Prostate gland (tissue), 2 donors: ENCODE results near the gene C1orf174. TPM values are rescaled to one million over a fixed set of nuclear protein-coding genes. Genes with fewer than 3 reads are reported as not detected.

Source experiments
- DNase-seq: peaks from one replicate; pipeline ENCODE4 v3.0.0-alpha.2; 2019; ENCODE audit warnings: low spot score
- H3K27ac ChIP-seq, 2 donors: fragments of 200-600 bp; sonication (generic); 2 replicates each; pipeline ENCODE4 v1.5.1; 2017 to 2019
- H3K27me3 ChIP-seq: fragments of 200-600 bp; sonication (generic); replicated peaks from 2 replicates; pipeline ENCODE4 v1.5.1; 2019; ENCODE audit not compliant: insufficient read depth
- H3K36me3 ChIP-seq, 2 donors: fragments of 200-600 bp; sonication (generic); 1 replicate in 1 of 2; 2 replicates in 1 of 2; pipeline versions ENCODE4 v1.5.1 to v1.8.1; 2017 to 2019
- H3K4me1 ChIP-seq: fragments of 200-600 bp; sonication (generic); replicated peaks from 2 replicates; pipeline ENCODE4 v1.5.1; 2019
- H3K4me3 ChIP-seq, 2 donors: fragments of 200-600 bp; sonication (generic); 2 replicates each; pipeline ENCODE4 v1.5.1; 2017 to 2019
- H3K9me3 ChIP-seq: fragments of 200-600 bp; sonication (generic); 2 replicates; pipeline ENCODE4 v1.5.1; 2017
- POLR2A ChIP-seq: fragments of 450-650 bp; IDR thresholded peaks from one replicate; pipeline ENCODE4 v1.6.1; 2016; ENCODE audit warnings: antibody characterized with exemption, mild to moderate bottlenecking
- POLR2AphosphoS5 ChIP-seq: sonication (generic); formaldehyde crosslinking; IDR thresholded peaks from one replicate; pipeline ENCODE4 v1.6.1; 2017; ENCODE audit warnings: antibody characterized with exemption
- WGBS: methylation state at CpG from one replicate; pipeline ENCODE4 v1.1.5; 2018; 5-methylcytosine and 5-hydroxymethylcytosine counted together
- intact Hi-C: fragments of 100-400 bp; cut with DNase I; formaldehyde crosslinking; loops from one replicate; pipeline ENCODE4 v1.14.2; 2022
- total RNA-seq, 2 donors: library from RNA; depleted of rRNA; stranded (reverse); fragments of >200 nt; gene quantifications; one replicate each; pipeline ENCODE4 v1.1.0, GENCODE V29; 2016
- TF ChIP-seq, protein P1 (sequence below), 4 experiments: fragments of 200-600 bp in 2 of 4; fragments of 450-650 bp in 2 of 4; sonication (generic) in 2 of 4; IDR thresholded peaks; 1 replicate in 3 of 4; 2 replicates in 1 of 4; pipeline ENCODE4 v1.5.1; 2016 to 2019; ENCODE audit warnings: antibody characterized with exemption in 4 of 4, mild to moderate bottlenecking in 2 of 4, moderate library complexity in 2 of 4

Gene C1orf174
- total RNA-seq, 2 donors from 2014 or later = 27.1 to 32.7 TPM

DNA sequence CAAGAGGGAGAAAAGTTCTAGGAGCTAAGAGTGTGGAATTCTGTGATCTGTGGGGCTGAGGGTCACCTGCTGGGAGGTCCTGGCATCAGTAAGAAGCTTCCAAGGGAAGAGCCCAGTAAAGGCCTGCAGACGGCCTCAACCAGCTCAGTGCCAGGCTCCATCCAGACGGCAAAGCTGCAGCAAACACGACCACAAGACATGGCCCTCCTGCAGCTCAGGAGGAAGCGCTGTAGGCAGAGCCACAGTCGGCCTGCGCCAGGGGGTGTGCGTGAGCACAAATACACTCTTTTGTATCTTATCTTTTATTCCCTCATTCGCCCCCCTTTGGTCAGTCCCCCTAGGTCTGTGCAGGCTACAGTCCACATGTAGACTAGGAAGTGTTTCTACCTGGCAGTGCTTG, 13.4 kb downstream of the C1orf174 start:
- Histone ChIP-seq H3K4me3 (no peak overlapping the region), H3K9me3 (no peaks in the 10 kb centered on the region), H3K36me3 (peaks cover 0 to 5% of the 10 kb centered on the region in 2 donors), H3K27ac (no peak overlapping the region), H3K27me3 (no peaks in the 10 kb centered on the region), H3K4me1 (no peaks in the 10 kb centered on the region)
- intact Hi-C loops = no loop called here
- TF ChIP-seq, protein P1, sequence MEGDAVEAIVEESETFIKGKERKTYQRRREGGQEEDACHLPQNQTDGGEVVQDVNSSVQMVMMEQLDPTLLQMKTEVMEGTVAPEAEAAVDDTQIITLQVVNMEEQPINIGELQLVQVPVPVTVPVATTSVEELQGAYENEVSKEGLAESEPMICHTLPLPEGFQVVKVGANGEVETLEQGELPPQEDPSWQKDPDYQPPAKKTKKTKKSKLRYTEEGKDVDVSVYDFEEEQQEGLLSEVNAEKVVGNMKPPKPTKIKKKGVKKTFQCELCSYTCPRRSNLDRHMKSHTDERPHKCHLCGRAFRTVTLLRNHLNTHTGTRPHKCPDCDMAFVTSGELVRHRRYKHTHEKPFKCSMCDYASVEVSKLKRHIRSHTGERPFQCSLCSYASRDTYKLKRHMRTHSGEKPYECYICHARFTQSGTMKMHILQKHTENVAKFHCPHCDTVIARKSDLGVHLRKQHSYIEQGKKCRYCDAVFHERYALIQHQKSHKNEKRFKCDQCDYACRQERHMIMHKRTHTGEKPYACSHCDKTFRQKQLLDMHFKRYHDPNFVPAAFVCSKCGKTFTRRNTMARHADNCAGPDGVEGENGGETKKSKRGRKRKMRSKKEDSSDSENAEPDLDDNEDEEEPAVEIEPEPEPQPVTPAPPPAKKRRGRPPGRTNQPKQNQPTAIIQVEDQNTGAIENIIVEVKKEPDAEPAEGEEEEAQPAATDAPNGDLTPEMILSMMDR (IDR thresholded peaks at IDR 0.05) = no peak
- TF ChIP-seq POLR2AphosphoS5 (no peak), POLR2A (no peak)
- WGBS = 80% methylated on average over 8 of the region's 8 CpGs
- no peak for DNase-seq

DNA sequence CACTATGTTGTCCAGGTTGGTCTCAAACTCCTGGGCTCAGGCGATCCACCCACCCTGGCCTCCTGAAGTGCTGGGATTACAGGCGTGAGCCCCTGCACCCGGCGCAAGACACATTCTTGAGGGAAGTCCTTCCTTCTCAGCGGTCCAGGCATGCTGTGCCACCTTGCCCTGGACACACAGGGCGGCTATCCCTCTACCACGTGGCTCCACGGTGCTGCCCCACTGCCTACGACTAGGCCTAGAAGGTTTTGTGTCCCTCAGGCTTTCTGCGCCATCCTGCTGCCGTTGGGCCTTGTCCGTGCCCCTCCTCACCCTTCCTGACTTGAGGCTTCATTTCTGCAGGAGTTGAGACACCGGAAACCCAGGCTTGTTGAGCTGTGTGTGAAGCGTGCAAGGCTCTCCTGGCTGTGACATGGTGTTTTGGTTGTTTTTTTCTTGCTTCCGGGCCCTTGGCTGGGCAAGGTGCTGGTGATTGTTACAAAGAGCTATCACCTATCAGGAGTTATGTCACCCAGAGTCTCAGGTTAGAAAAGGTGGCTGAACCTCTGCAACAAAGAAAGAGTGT, 13.9 kb downstream of the C1orf174 start:
- TF ChIP-seq, protein P1 (IDR thresholded peaks at IDR 0.05) = no peak
- TF ChIP-seq POLR2AphosphoS5 (no peak), POLR2A (no peak)
- WGBS = 91% methylated on average over 15 of the region's 15 CpGs
- Histone ChIP-seq H3K4me1 (no peaks in the 10 kb centered on the region), H3K27ac (no peak overlapping the region), H3K36me3 (peaks cover 0 to 5% of the 10 kb centered on the region in 2 donors), H3K9me3 (no peaks in the 10 kb centered on the region), H3K27me3 (no peaks in the 10 kb centered on the region), H3K4me3 (no peak overlapping the region)
- intact Hi-C loops = no loop called here
- no peak for DNase-seq

DNA sequence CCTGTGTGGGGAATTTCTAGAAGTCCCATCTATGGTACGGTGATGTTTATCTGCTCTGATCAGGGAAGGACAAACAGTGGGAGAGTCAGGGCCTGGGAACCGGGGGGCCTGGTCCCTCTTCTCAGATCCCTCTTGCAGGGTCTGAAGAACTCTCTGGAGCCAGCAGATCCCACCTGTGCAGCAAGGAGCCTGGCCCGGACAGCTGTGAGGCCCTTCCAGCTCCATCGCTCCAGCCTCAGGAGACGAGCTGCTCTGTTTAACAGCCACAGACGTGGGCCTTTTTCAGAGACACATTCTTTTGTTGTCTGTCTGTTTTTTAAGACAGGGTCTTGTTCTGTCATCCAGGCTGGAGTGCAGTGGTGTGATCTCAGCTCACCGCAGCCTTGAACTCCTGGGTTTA, 14.5 kb downstream of the C1orf174 start:
- no peaks in the 10 kb centered on the region for H3K9me3 ChIP-seq
- H3K4me1 ChIP-seq = no peaks in the 10 kb centered on the region
- peaks cover 0 to 5% of the 10 kb centered on the region in 2 donors for H3K36me3 ChIP-seq
- no peaks in the 10 kb centered on the region for H3K27me3 ChIP-seq
- TF ChIP-seq POLR2A = no peak
- TF ChIP-seq POLR2AphosphoS5 = no peak
- TF ChIP-seq, protein P1 (IDR thresholded peaks at IDR 0.05) = no peak
- intact Hi-C loops = no loop called here
- WGBS = 71% methylated on average over 7 of the region's 7 CpGs
- no peak overlapping the region for H3K4me3 ChIP-seq
- H3K27ac ChIP-seq = no peak overlapping the region
- no peak for DNase-seq

DNA sequence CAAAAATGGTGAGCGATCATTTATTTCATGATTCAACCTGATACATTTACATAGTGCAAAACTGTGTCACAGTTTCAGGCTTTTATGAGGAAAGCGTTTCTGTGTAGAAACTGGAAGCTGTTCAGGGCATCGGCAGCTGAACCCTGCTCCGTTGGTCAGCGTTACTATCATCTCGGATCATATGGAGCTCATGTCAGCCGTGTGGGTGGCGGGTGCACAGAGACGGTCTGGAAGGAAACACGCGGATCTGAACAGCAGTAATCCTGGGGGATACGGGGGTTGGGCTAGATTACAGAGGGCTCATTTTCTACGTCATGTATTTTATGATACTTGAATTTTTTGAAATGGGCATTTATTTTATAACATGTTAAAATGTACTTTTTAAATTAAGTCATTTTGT, 15.1 kb downstream of the C1orf174 start:
- intact Hi-C loops = no loop called here
- Histone ChIP-seq H3K9me3 (no peaks in the 10 kb centered on the region), H3K27ac (no peak overlapping the region), H3K36me3 (peaks cover 0 to 5% of the 10 kb centered on the region in 2 donors), H3K27me3 (no peaks in the 10 kb centered on the region), H3K4me1 (no peaks in the 10 kb centered on the region), H3K4me3 (no peak overlapping the region)
- WGBS = 91% methylated on average over 13 of the region's 13 CpGs
- no peak for TF ChIP-seq POLR2AphosphoS5
- TF ChIP-seq, protein P1 (IDR thresholded peaks at IDR 0.05) = no peak
- DNase-seq = no peak

DNA sequence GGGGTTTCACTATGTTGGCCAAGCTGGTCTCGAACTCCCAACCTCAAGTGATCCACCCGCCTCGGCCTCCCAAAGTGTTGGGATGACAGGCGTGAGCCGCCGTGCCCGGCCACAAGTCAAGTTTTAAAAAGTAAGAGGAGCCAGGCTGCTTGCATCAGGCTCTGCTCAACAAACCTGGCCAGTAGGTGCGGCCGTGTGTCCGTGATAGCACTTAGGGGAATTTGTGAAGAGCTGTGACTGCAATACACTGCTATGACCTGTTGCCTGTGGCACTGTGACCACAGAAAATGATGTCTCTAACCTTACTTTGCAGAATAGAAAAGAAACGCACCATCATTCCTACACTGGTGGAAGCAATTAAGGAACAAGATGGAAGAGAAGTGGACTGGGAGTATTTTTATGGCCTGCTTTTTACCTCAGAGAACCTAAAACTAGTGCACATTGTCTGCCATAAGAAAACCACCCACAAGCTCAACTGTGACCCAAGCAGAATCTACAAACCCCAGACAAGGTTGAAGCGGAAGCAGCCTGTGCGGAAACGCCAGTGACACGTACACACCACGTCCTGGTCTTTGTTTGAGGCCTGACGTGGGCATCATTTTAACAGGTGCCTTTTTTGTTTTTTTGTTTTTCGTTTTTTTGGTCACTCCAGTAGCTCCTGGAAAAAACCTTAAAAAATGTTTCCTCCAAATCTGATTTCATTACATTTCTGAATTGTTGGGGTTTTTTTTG, 16.7 kb downstream of the C1orf174 start:
- no peaks in the 10 kb centered on the region for H3K9me3 ChIP-seq
- no peak overlapping the region for H3K4me3 ChIP-seq
- no peak for DNase-seq
- TF ChIP-seq, protein P1 (IDR thresholded peaks at IDR 0.05) = no peak
- TF ChIP-seq POLR2A (no peak), POLR2AphosphoS5 (no peak)
- 94% methylated on average over 18 of the region's 18 CpGs for WGBS
- no peaks in the 10 kb centered on the region for H3K4me1 ChIP-seq
- no peak overlapping the region for H3K27ac ChIP-seq
- intact Hi-C loops = no loop called here
- H3K27me3 ChIP-seq = no peaks in the 10 kb centered on the region
- peaks cover 0 to 5% of the 10 kb centered on the region in 2 donors for H3K36me3 ChIP-seq
